Measurements from ENCODE around the gene SYNJ1. TPM values are rescaled to one million over a fixed set of nuclear protein-coding genes. Genes with fewer than 3 reads are reported as not detected.
"Not testable (repeated sequence)": the region's sequence is repeated elsewhere in the genome, so short reads cannot be mapped to it uniquely, and the experiment has no call there.

Gene SYNJ1
- total RNA-seq, 1 donor from 2014 or later, result 11.4 TPM

GRCh38 chr21:32682696-32683474 lies 44.9 kb downstream of the SYNJ1 start:
- DNase-seq, result no peak

- no peak for DNase-seq
Measured at GRCh38 chr21:32674731-32675130, 53.1 kb downstream of the SYNJ1 start.

GRCh38 chr21:32674038-32674437 lies 53.8 kb downstream of the SYNJ1 start:
- DNase-seq, result no peak

GRCh38 chr21:32666258-32666657 lies 61.6 kb downstream of the SYNJ1 start:
- DNase-seq, result no peak

- not testable (repeated sequence) for DNase-seq
Measured at GRCh38 chr21:32664095-32664494, 63.7 kb downstream of the SYNJ1 start.

GRCh38 chr21:32661981-32662380 lies 65.8 kb downstream of the SYNJ1 start:
- not testable (repeated sequence) for DNase-seq

GRCh38 chr21:32661026-32661782 lies 66.6 kb downstream of the SYNJ1 start:
- DNase-seq, result not testable (repeated sequence)

- DNase-seq, result no peak
Measured at GRCh38 chr21:32658524-32658923, 69.3 kb downstream of the SYNJ1 start.

GRCh38 chr21:32653326-32653901 lies 74.4 kb downstream of the SYNJ1 start:
- DNase-seq, result peak; percentile 54

GRCh38 chr21:32648165-32648564 lies 79.6 kb downstream of the SYNJ1 start:
- no peak for DNase-seq

- no peak for DNase-seq
Measured at GRCh38 chr21:32645261-32646182, 82.3 kb downstream of the SYNJ1 start.

- DNase-seq, result no peak
Measured at GRCh38 chr21:32641710-32642698, 85.8 kb downstream of the SYNJ1 start.

GRCh38 chr21:32626621-32627196 lies 101.1 kb downstream of the SYNJ1 start:
- DNase-seq, result no peak

- not testable (repeated sequence) for DNase-seq
Measured at GRCh38 chr21:32618218-32618617, 109.6 kb downstream of the SYNJ1 start.

GRCh38 chr21:32613436-32614043 lies 114.3 kb downstream of the SYNJ1 start:
- no peak for DNase-seq

- DNase-seq, result no peak
Measured at GRCh38 chr21:32612999-32613337, 114.8 kb downstream of the SYNJ1 start.

- DNase-seq, result peak; percentile 94
Measured at GRCh38 chr21:32612075-32612998, 115.5 kb downstream of the SYNJ1 start, which contains the start of gene CFAP298. TSS of gene CFAP298 (minus strand) at chr21:32612377. CDS start at chr21:32612243, 134 bp downstream.

GRCh38 chr21:32611471-32611997 lies 116.3 kb downstream of the SYNJ1 start:
- peak; percentile 54 for DNase-seq

GRCh38 chr21:32610940-32611339 lies 116.9 kb downstream of the SYNJ1 start:
- not testable (repeated sequence) for DNase-seq

Measured in dermis blood vessel endothelial cell (primary cell).